GM21576 (cell line): ENCODE results near the gene MCTP1.
"Not testable (repeated sequence)": the region's sequence is repeated elsewhere in the genome, so short reads cannot be mapped to it uniquely, and the experiment has no call there.

Experiments
- ATAC-seq: cut with Tn5 transposase; IDR thresholded peaks from one replicate; pipeline ENCODE4 v1.9.1; 2021; ENCODE audit warnings: mild to moderate bottlenecking, moderate library complexity; ENCODE audit not compliant: unreplicated experiment

The MCTP1 gene

DNA sequence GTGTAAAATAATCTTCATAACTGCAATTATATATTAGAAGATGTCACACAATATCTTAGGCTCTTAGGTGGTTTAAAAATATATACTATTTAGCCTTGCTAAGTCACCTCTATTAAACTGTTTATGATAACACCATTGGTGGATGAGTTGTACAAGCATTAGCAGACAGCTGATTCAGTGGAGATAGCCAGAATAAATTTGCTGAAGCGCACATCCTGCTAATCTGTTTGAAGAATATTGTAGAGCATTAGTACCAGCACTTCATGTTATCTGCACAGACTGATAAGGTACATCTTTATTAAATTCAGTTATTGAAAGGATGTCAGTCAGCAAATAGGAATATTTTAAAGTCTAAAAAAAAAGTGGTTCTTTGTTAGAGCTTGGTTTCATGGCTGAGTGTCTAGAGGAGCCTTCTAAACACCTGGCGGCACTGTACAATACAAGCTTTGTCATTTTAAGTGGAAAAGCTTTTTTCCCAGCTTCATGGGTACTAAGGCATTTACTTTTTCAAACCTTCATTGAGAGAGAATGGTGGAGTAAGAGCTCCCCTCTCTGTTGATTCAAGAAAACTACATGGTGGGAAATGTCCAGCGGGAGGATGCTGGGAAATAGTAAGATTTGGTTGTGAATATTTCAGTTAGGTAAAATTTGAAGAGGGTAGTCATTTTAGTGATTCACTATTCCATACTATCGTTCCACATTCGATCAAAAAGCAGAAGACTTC is 391.3 kb downstream of the MCTP1 start:
- ATAC-seq = no peak

GRCh38 chr5:94891972-94892371 is 392.9 kb downstream of the MCTP1 start:
- ATAC-seq = no peak

- ATAC-seq = no peak
Observed at GRCh38 chr5:94891565-94891964, 393.3 kb downstream of the MCTP1 start.

DNA sequence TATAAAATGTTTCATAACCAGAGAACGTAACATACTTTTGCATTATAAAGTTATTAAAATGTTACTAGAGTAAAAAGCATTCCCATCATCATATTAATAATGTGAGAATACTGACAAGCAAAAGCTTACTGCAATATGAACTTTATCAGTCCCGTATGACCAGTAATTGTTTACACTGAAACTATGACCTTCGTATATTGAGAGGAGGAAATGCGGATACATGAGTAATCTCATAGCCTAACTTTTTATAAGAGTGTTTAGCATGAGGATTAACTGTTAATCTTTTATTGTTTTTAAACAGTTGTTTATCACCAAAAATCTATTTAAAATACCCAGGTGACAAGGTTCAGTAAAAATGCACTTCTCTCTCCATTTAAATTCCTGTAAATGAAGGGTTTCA is 394.0 kb downstream of the MCTP1 start:
- no peak for ATAC-seq

DNA sequence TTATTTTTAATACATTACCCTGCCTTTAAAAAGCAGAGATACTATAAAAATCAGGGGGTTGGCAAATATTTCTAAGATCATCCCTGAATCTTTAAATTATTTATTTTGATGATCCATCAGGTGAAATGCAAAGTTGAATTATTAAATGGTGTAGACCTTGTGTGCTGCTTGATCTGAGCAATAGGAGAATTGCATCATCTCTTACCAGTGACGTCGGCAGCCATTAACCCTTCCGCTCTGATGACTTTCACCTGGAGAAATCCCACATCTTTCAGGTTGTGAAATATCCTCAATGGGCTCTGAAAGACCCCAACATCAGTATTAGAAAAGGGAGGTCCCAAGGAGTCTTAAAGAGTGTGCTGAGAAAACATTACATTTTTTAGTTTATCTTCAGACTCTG is 396.2 kb downstream of the MCTP1 start:
- ATAC-seq = no peak

- no peak for ATAC-seq
Observed at GRCh38 chr5:94885931-94886330, 399.0 kb downstream of the MCTP1 start.

DNA sequence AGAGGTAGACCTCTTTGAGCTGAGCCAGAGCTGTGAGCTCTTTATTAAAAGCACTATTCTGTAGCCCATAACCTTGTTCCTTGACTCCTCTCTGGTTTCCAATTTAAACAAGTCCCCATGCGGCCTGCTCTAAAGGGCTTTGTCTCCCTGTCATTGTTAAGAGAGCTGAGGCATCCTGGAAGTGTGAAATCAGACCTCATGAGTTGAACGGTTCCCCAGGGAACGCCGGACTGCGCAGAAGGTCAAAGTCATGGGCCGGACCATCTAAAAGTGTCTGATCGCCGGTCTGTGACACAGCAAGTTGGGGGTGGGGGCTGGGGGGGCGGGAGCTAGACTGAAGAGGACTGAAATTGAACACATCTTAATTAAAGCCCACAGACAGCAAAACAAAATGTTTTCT is 400.6 kb downstream of the MCTP1 start:
- ATAC-seq = no peak

DNA sequence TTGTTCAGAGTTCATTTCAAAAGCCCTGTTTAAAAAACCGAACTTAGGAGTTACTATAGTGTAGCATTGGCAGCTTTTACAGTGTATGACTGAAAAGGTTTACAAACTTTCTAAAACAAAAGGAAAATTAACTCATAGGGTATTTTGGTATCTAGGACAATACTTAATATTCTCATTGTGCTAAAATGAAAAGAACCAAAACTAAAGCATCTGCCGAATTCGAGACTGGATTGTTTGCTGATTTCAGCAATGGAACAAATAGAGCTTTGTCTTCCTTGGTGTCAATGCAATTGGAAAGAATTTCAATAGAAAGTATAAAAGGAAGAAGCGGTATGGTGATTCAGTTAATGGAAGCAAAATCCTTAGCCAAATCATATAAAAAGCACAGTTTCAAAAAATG is 412.4 kb downstream of the MCTP1 start:
- ATAC-seq = no peak

- ATAC-seq = no peak
Observed at GRCh38 chr5:94870511-94871183, 414.2 kb downstream of the MCTP1 start.

- no peak for ATAC-seq
Observed at GRCh38 chr5:94869921-94870320, 415.0 kb downstream of the MCTP1 start.

DNA sequence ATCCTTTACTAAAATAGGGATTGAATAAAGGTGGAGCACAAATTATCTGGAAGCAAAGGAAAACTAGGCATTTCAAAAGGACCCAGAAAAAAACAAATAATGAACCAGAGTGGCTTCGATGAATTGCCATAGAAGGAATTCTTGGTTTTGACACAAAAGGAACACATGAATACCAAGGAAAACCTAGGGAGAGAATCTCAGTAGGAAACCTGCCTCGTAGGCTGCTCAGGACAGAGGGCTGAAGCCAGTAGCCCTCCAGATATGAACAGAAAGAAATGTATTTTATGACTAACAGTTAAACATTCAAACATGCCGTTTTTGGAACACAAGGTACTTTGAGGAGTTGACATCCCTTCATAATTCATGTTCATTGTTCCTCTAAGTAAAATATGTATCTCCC is 420.9 kb downstream of the MCTP1 start:
- no peak for ATAC-seq

DNA sequence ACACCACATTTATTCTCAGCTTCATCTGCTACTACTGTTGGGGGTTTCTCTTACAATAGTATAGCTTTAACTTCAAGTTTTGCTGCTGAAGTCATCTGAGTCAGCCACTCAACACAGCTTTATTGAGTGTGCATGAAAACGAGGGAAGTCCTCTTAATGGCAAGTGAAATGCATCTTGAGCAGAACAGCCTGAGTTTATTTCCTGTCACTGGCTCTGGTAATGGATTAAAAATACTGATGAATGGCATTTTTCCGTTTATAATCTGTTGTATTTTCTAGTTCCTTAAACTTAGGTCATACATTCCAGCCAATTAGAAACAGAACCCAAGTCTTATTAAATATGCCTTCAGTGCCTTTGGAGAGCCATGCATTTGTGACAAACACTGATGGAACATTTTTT is 427.8 kb downstream of the MCTP1 start:
- ATAC-seq = no peak

DNA sequence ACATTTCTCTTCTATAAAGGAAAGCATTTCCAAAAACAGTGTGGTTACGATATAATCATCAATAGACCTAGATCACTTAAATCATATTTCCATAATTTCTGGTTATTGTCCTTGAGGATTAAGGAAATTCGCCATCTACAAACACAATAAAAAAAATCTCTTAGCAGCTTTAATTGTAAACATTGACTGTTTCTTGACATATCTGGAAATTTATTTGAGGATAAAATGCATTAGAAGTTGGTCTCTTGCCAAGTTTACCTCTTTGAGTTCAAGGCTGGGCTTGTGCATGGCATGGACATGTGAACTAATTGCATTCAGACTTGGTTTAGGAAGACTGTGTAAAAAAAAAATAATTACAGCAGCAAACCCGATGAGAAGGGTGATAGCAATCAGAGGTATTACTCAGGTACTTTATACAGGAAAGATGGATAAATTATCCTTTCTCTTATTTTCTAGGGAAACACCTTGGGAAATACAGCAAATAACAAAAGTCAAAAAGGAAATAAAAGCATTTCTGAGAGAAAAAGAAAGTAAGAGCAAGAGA is 428.6 kb downstream of the MCTP1 start:
- no peak for ATAC-seq

GRCh38 chr5:94855543-94855942 is 429.4 kb downstream of the MCTP1 start:
- ATAC-seq = no peak

DNA sequence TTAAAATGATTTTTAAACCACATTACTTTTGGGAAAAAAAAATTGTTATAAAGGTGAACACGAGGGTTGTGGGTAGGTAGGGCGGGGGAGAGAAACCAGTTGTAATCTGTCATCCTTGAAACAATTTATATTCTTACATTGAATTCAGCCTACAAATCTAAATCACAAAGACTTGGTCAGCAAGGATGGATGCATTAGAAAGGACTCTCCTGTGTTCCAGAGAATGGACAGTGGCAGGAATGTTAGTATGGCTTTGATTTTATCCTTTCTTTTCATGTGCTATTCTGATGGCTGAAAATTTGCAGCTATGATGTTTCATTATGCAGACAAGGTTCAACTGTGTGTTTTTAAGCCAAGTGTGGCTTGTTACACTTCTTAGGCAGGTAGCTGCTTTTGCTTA is 431.8 kb downstream of the MCTP1 start:
- no peak for ATAC-seq

- no peak for ATAC-seq
Observed at GRCh38 chr5:94850960-94851359, 433.9 kb downstream of the MCTP1 start.

- ATAC-seq = peak; percentile 96
Observed at GRCh38 chr5:94849821-94850736, 434.8 kb downstream of the MCTP1 start.

GRCh38 chr5:94849324-94849723 is 435.6 kb downstream of the MCTP1 start:
- no peak for ATAC-seq

DNA sequence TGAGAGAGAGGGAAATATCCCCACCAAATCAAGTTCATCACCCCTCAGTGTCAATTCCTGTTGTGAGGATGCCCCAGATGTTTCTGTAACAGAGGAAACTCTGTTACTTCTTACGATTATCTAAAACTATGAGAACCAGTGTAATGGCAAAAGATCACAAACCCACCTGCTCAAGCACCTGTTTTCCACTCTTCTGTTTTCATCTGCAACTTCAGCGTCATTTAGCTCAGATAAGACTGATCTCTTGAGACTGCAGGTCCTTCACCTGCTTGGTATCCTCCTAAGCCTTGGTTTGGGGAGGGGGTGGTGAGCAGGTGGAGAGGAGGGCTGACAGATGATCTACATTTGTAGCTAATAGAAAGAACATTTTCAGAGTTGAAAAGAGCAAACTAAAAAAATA is 437.2 kb downstream of the MCTP1 start:
- no peak for ATAC-seq

DNA sequence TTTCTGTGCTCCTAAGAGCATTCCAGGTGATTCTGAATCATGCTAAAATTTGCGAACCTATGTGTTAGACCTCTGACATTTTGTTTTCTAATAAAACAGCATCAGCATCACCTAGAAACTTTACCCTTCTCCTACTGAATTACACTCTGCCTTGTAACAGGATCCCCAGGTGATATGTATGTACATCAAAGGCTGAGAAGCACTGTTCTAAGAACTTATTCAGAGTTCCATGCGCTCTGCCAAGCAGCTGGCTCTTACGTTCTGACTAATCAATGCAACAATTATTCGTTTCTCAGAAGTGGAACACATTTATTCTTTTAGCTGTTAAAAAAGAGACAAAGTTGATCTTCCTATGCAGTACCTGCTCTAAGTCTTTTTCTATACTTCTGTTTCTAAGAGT is 437.9 kb downstream of the MCTP1 start:
- no peak for ATAC-seq

DNA sequence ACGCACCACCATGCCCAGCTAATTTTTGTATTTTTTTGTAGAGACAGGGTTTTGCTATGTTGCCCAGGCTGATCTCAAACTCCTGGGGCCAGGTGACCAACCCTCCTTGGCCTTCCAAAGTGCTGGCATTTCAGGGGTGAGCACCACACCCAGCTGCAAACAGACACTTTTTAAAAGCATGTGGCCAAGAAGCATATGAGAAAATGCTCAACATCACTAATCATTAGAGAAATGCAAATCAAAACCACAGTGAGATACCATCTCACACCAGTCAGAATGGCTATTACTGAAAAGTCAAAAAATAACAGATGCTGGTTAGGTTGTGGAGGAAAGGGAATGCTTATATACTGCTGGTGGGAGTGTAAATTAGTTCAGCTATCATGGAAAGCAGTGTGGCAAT is 439.2 kb downstream of the MCTP1 start:
- ATAC-seq = not testable (repeated sequence)
